HG03045 (cell line): ENCODE data around the gene OR4F15.
"Not testable (repeated sequence)": the region's sequence is repeated elsewhere in the genome, so short reads cannot be mapped to it uniquely, and the experiment has no call there.

ENCODE experiments used
- ATAC-seq: cut with Tn5 transposase; IDR thresholded peaks from one replicate; pipeline ENCODE4 v1.9.1; 2021; ENCODE audit warnings: mild to moderate bottlenecking, moderate library complexity; ENCODE audit not compliant: unreplicated experiment

OR4F15 gene

GRCh38 chr15:101811902-101812301 is at the start of gene OR4F15:
Gene OR4F15, plus strand, starts transcription at chr15:101812202. Its CDS starts 5,985 bp downstream, at chr15:101818187.
- ATAC-seq: no peak

GRCh38 chr15:101764669-101765339 is 47.2 kb upstream of the OR4F15 start:
- ATAC-seq: not testable (repeated sequence)

- not testable (repeated sequence) for ATAC-seq
These were observed 46.7 kb upstream of the OR4F15 start for GRCh38 chr15:101765340-101765671.

- no peak for ATAC-seq
These were observed 46.1 kb upstream of the OR4F15 start for GRCh38 chr15:101765772-101766456.

GRCh38 chr15:101767083-101767640 is 44.8 kb upstream of the OR4F15 start:
- not testable (repeated sequence) for ATAC-seq

- no peak for ATAC-seq
These were observed 39.1 kb upstream of the OR4F15 start for GRCh38 chr15:101772921-101773320.

GRCh38 chr15:101773496-101774100 is 38.4 kb upstream of the OR4F15 start:
- ATAC-seq: no peak

- no peak for ATAC-seq
These were observed 36.9 kb upstream of the OR4F15 start for GRCh38 chr15:101775136-101775535.

GRCh38 chr15:101778576-101778975 is 33.4 kb upstream of the OR4F15 start:
- ATAC-seq: not testable (repeated sequence)

- not testable (repeated sequence) for ATAC-seq
These were observed 31.8 kb upstream of the OR4F15 start for GRCh38 chr15:101780225-101780624.

GRCh38 chr15:101781928-101782327 is 30.1 kb upstream of the OR4F15 start:
- no peak for ATAC-seq

GRCh38 chr15:101784644-101785043 is 27.4 kb upstream of the OR4F15 start:
- no peak for ATAC-seq

- ATAC-seq: not testable (repeated sequence)
These were observed 25.6 kb upstream of the OR4F15 start for GRCh38 chr15:101786422-101786821.

GRCh38 chr15:101788001-101788400 is 24.0 kb upstream of the OR4F15 start:
- ATAC-seq: not testable (repeated sequence)

- not testable (repeated sequence) for ATAC-seq
These were observed 23.3 kb upstream of the OR4F15 start for GRCh38 chr15:101788503-101789269.

- ATAC-seq: not testable (repeated sequence)
These were observed 21.3 kb upstream of the OR4F15 start for GRCh38 chr15:101790748-101791147.

GRCh38 chr15:101793981-101794380 is 18.0 kb upstream of the OR4F15 start:
- not testable (repeated sequence) for ATAC-seq

- ATAC-seq: no peak
These were observed 16.5 kb upstream of the OR4F15 start for GRCh38 chr15:101795455-101795854.

GRCh38 chr15:101799665-101800064 is 12.3 kb upstream of the OR4F15 start:
- ATAC-seq: no peak

- no peak for ATAC-seq
These were observed 11.0 kb upstream of the OR4F15 start for GRCh38 chr15:101801048-101801447.

GRCh38 chr15:101803209-101803608 is 8.8 kb upstream of the OR4F15 start, which contains the start of gene OR4F6:
Gene OR4F6, plus strand, starts transcription at chr15:101803509. Its CDS starts 2,211 bp downstream, at chr15:101805720.
- no peak for ATAC-seq
